H9 (cell line): Measurements from ENCODE around the gene PHF12. TPM values are rescaled to one million over a fixed set of nuclear protein-coding genes. Genes with fewer than 3 reads are reported as not detected.
A peak's percentile ranks its signal among the peaks of the same experiment; 100 is the strongest.

ENCODE experiments used
- DNase-seq: peaks from one replicate; pipeline ENCODE4 v3.0.0-alpha.2; 2017
- H2AFZ ChIP-seq: one replicate; pipeline ENCODE4 v1.6.1; 2013; ENCODE audit warnings: mild to moderate bottlenecking, low read length, control low read depth, moderate library complexity
- H2AK5ac ChIP-seq: 2 replicates; pipeline ENCODE4 v1.6.1; 2013; ENCODE audit warnings: low read length, control low read depth, mixed read lengths; ENCODE audit not compliant: insufficient read length
- H2BK120ac ChIP-seq: one replicate; pipeline ENCODE4 v1.6.1; 2013; ENCODE audit warnings: low read depth, mild to moderate bottlenecking, low read length, control low read depth, inconsistent platforms; ENCODE audit not compliant: poor library complexity, severe bottlenecking
- H2BK12ac ChIP-seq: 2 replicates; pipeline ENCODE4 v1.6.1; 2013; ENCODE audit warnings: low read length, control low read depth, mixed read lengths, low read depth; ENCODE audit not compliant: insufficient read length
- H2BK15ac ChIP-seq: 2 replicates; pipeline ENCODE4 v1.6.1; 2013; ENCODE audit warnings: low read depth, low read length, control low read depth
- H2BK20ac ChIP-seq: one replicate; pipeline ENCODE4 v1.6.1; 2013; ENCODE audit warnings: low read depth, mild to moderate bottlenecking, low read length, control low read depth, inconsistent platforms; ENCODE audit not compliant: poor library complexity, severe bottlenecking
- H2BK5ac ChIP-seq: 2 replicates; pipeline ENCODE4 v1.6.1; 2013; ENCODE audit warnings: low read length, control low read depth, mixed read lengths; ENCODE audit not compliant: insufficient read length
- H3K14ac ChIP-seq: 2 replicates; pipeline ENCODE4 v1.6.1; 2013; ENCODE audit warnings: low read length, control low read depth; ENCODE audit not compliant: insufficient read depth
- H3K18ac ChIP-seq: 2 replicates; pipeline ENCODE4 v1.6.1; 2013; ENCODE audit warnings: low read depth, mild to moderate bottlenecking, mixed read lengths, low read length, control low read depth; ENCODE audit not compliant: insufficient read length
- H3K23ac ChIP-seq: 2 replicates; pipeline ENCODE4 v1.6.1; 2013; ENCODE audit warnings: low read length, control low read depth, mixed read lengths, low read depth; ENCODE audit not compliant: insufficient read length
- H3K23me2 ChIP-seq: 2 replicates; pipeline ENCODE4 v1.6.1; 2013; ENCODE audit warnings: low read depth, mild to moderate bottlenecking, mixed read lengths, low read length, control low read depth; ENCODE audit not compliant: insufficient read length, poor library complexity, severe bottlenecking
- H3K27ac ChIP-seq: 2 replicates; pipeline ENCODE4 v1.5.1; 2013; ENCODE audit warnings: low read length, control low read depth, mixed read lengths, low read depth; ENCODE audit not compliant: insufficient read length
- H3K27me3 ChIP-seq: 2 replicates; pipeline ENCODE4 v1.6.1; 2013; ENCODE audit warnings: low read length, control low read depth, inconsistent platforms; ENCODE audit not compliant: insufficient read depth
- H3K4ac ChIP-seq: 2 replicates; pipeline ENCODE4 v1.6.1; 2013; ENCODE audit warnings: low read depth, mild to moderate bottlenecking, control low read depth, inconsistent platforms, low read length, moderate library complexity
- H3K4me1 ChIP-seq: 2 replicates; pipeline ENCODE4 v1.6.1; 2013; ENCODE audit warnings: low read length, control low read depth, inconsistent platforms; ENCODE audit not compliant: insufficient read depth
- H3K4me2 ChIP-seq: 2 replicates; pipeline ENCODE4 v1.6.1; 2013; ENCODE audit warnings: low read length, control low read depth, mixed read lengths; ENCODE audit not compliant: insufficient read length, insufficient read depth
- H3K56ac ChIP-seq: 2 replicates; pipeline ENCODE4 v1.6.1; 2013; ENCODE audit warnings: low read depth, mild to moderate bottlenecking, mixed read lengths, low read length, control low read depth; ENCODE audit not compliant: insufficient read length
- H3K79me1 ChIP-seq: 2 replicates; pipeline ENCODE4 v1.6.1; 2013; ENCODE audit warnings: low read depth, mild to moderate bottlenecking, moderate library complexity, low read length, control low read depth, inconsistent platforms; ENCODE audit not compliant: insufficient read depth, poor library complexity, severe bottlenecking
- H3K79me2 ChIP-seq: 2 replicates; pipeline ENCODE4 v1.6.1; 2013; ENCODE audit warnings: low read length, control low read depth, inconsistent platforms; ENCODE audit not compliant: insufficient read depth
- H3K9ac ChIP-seq: 2 replicates; pipeline ENCODE4 v1.6.1; 2013; ENCODE audit warnings: low read length, control low read depth, mixed read lengths; ENCODE audit not compliant: insufficient read length; ENCODE audit errors: extremely low read depth
- H3K9me3 ChIP-seq: one replicate; pipeline ENCODE4 v1.6.1; 2013; ENCODE audit warnings: low read depth, low read length, inconsistent platforms; ENCODE audit not compliant: control insufficient read depth
- H3T11ph ChIP-seq: one replicate; pipeline ENCODE4 v1.6.1; 2013; ENCODE audit warnings: mild to moderate bottlenecking, low read length, control low read depth, inconsistent platforms
- H4K20me1 ChIP-seq: one replicate; pipeline ENCODE4 v1.6.1; 2013; ENCODE audit not compliant: control insufficient read depth, insufficient read length, insufficient read depth
- H4K5ac ChIP-seq: 2 replicates; pipeline ENCODE4 v1.6.1; 2013; ENCODE audit warnings: low read depth, mild to moderate bottlenecking, mixed read lengths, low read length, control low read depth; ENCODE audit not compliant: insufficient read length
- H4K8ac ChIP-seq: replicated peaks from 2 replicates; pipeline ENCODE4 v1.6.1; 2013; ENCODE audit warnings: low read length, control low read depth, mixed read lengths, low read depth; ENCODE audit not compliant: insufficient read length
- H4K91ac ChIP-seq: 2 replicates; pipeline ENCODE4 v1.6.1; 2013; ENCODE audit warnings: low read depth, mild to moderate bottlenecking, moderate library complexity, mixed read lengths, low read length, control low read depth; ENCODE audit not compliant: insufficient read length
- H3K27ac Mint-ChIP-seq, 3 experiments: 2 replicates in 2 of 3; 3 replicates in 1 of 3; pipeline ENCODE4 v1.8.0; 2020 to 2021; ENCODE audit warnings: mixed read lengths in 3 of 3, mild to moderate bottlenecking in 1 of 3, moderate library complexity in 1 of 3
- H3K27me3 Mint-ChIP-seq: 2 replicates; pipeline ENCODE4 v1.8.0; 2021; ENCODE audit warnings: low read depth, mild to moderate bottlenecking, moderate library complexity, mixed read lengths
- H3K36me3 Mint-ChIP-seq, 3 experiments: 2 replicates in 2 of 3; 3 replicates in 1 of 3; pipeline ENCODE4 v1.8.0; 2020 to 2021; ENCODE audit warnings: low read depth in 3 of 3, mixed read lengths in 3 of 3; ENCODE audit not compliant: insufficient read depth in 1 of 3
- H3K4me1 Mint-ChIP-seq, 2 experiments: 2 replicates each; pipeline ENCODE4 v1.8.0; 2020; ENCODE audit warnings: mixed read lengths in 2 of 2
- H3K4me3 Mint-ChIP-seq, 2 experiments: 2 replicates in 1 of 2; 3 replicates in 1 of 2; pipeline ENCODE4 v1.8.0; 2020 to 2021; ENCODE audit warnings: mild to moderate bottlenecking in 2 of 2, mixed read lengths in 2 of 2, moderate library complexity in 1 of 2
- H3K9me3 Mint-ChIP-seq, 2 experiments: 2 replicates in 1 of 2; 3 replicates in 1 of 2; pipeline ENCODE4 v1.8.0; 2020; ENCODE audit warnings: mild to moderate bottlenecking in 2 of 2, mixed read lengths in 2 of 2, moderate library complexity in 1 of 2
- WGBS: extraction: QIAGEN DNeasy Blood & Tissue Kit; methylation state at CpG from one replicate; pipeline ENCODE4 v1.1.7; 2013; ENCODE audit warnings: missing lambda C conversion rate, low lambda C conversion rate, mixed read lengths; ENCODE audit not compliant: insufficient read length; ENCODE audit errors: extremely low coverage; 5-methylcytosine and 5-hydroxymethylcytosine counted together
- total RNA-seq: library from RNA; stranded (reverse); gene quantifications from 2 replicates; pipeline ENCODE4 v1.2.1, GENCODE V29; 2021
- TF ChIP-seq, protein P1 (sequence below): fragments of 200-600 bp; sonication (generic); conservative IDR thresholded peaks from 3 replicates; pipeline ENCODE4 v1.8.0; 2021; ENCODE audit warnings: antibody characterized with exemption, mild to moderate bottlenecking

PHF12 gene
- total RNA-seq, 1 experiment from 2014 or later, result 62.1 TPM

DNA sequence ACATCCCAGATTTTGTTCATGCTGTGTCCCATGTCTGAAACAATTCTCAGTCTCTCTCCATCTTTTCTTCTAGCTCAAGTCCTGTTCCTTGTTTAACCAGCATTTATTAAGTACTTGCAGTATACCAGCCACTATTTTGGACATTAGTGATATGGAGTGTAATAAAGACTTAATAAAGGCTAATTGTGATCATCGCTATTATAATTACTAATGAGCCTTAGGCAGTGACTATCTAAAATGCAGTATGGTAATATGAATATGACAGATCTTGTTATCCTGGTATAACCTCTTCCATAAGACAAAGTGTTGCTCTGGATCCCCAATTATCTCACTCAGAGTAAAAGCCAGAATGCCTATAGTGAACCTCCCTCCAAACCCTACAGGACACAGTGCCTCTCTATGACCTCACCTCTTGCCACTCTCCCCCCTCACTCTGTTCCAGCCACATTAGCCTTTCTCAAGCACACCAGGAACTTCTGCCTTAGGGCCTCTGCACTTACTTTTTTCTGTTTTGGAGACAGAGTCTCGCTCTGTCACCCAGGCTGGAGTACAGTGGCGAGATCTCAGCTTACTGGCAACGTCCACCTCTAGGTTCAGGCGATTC is 52.0 kb downstream of the PHF12 start:
- H3K27ac ChIP-seq, result no peak overlapping the region
- no peak overlapping the region for H2AK5ac ChIP-seq
- no peak overlapping the region for H3T11ph ChIP-seq
- no peaks in the 10 kb centered on the region for H3K9me3 ChIP-seq
- no CpG with 5 or more reads among the region's 5 CpGs for WGBS
- H3K4ac ChIP-seq, result no peak overlapping the region
- H4K8ac ChIP-seq, result no peak overlapping the region
- H3K9ac ChIP-seq, result no peak overlapping the region
- no peak overlapping the region for H3K14ac ChIP-seq
- peaks cover 9% of the 10 kb centered on the region for H3K4me1 ChIP-seq
- peaks cover 6% of the 10 kb centered on the region for H3K23me2 ChIP-seq
- no peak overlapping the region for H2BK120ac ChIP-seq
- Mint-ChIP-seq H3K27me3 (peaks cover 3% of the 10 kb centered on the region), H3K27ac (no peak overlapping the region; a peak in 1 of 7 replicates), H3K4me3 (peak overlapping the region in 1 of 2 experiments; percentile 48; a peak in 1 of 5 replicates), H3K36me3 (peaks cover 17 to 29% (median 20%) of the 10 kb centered on the region in 3 experiments), H3K9me3 (peaks cover 0 to 3% of the 10 kb centered on the region in 2 experiments; a peak in 2 of 5 replicates), H3K4me1 (peaks cover 31 to 36% of the 10 kb centered on the region in 2 experiments)
- no peak overlapping the region for H4K91ac ChIP-seq
- peaks cover 4% of the 10 kb centered on the region for H3K79me1 ChIP-seq
- H2BK20ac ChIP-seq, result no peak overlapping the region
- H2BK15ac ChIP-seq, result no peak overlapping the region
- H3K18ac ChIP-seq, result no peak overlapping the region
- TF ChIP-seq, protein P1, sequence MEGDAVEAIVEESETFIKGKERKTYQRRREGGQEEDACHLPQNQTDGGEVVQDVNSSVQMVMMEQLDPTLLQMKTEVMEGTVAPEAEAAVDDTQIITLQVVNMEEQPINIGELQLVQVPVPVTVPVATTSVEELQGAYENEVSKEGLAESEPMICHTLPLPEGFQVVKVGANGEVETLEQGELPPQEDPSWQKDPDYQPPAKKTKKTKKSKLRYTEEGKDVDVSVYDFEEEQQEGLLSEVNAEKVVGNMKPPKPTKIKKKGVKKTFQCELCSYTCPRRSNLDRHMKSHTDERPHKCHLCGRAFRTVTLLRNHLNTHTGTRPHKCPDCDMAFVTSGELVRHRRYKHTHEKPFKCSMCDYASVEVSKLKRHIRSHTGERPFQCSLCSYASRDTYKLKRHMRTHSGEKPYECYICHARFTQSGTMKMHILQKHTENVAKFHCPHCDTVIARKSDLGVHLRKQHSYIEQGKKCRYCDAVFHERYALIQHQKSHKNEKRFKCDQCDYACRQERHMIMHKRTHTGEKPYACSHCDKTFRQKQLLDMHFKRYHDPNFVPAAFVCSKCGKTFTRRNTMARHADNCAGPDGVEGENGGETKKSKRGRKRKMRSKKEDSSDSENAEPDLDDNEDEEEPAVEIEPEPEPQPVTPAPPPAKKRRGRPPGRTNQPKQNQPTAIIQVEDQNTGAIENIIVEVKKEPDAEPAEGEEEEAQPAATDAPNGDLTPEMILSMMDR, result no peak
- no peak for DNase-seq
- H3K4me2 ChIP-seq, result no peak overlapping the region
- H3K79me2 ChIP-seq, result peaks cover 4% of the 10 kb centered on the region; the same call in 1 of the 2 replicates
- no peak overlapping the region for H2BK5ac ChIP-seq
- H3K27me3 ChIP-seq, result 0 out of 2 replicates have a peak, but pooled peaks cover 3% of the 10 kb centered on the region
- no peak overlapping the region for H3K56ac ChIP-seq
- H4K20me1 ChIP-seq, result no peaks in the 10 kb centered on the region
- H3K23ac ChIP-seq, result no peak overlapping the region
- no peak overlapping the region for H2BK12ac ChIP-seq
- H4K5ac ChIP-seq, result no peak overlapping the region
- H2AFZ ChIP-seq, result no peak overlapping the region
